ENCODE measurements around the gene EFNB2.
A peak's percentile ranks its signal among the peaks of the same experiment; 100 is the strongest.

Gene EFNB2

DNA sequence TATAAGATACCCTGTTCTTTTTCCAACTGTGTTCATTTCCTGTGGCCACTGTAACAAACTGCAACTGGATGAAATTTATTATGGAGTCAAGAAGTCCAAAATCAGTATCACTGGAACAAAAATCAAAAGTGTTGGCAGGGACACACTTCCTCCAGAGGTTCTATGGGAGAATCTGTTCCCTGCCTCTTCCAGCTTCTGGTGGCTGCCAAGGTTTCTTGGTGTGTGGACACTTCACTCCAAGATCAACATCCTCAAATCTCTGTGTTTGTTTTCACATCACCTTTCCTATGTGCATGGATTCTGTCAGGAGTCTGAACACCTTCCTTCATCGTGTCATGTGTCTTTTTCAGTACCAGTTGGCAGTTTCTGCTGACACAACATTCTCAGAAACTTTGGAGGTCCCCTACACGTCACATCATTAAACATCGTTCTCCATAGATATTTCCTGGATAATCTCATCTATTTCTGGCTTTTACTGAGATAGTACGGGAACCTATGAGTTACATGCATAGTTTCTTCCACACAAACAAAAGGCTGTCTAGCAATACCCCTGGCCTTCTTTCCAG lies 15.2 kb upstream of the EFNB2 start:
- DNase-seq (ENCODE audit: low spot score): no peak

DNA sequence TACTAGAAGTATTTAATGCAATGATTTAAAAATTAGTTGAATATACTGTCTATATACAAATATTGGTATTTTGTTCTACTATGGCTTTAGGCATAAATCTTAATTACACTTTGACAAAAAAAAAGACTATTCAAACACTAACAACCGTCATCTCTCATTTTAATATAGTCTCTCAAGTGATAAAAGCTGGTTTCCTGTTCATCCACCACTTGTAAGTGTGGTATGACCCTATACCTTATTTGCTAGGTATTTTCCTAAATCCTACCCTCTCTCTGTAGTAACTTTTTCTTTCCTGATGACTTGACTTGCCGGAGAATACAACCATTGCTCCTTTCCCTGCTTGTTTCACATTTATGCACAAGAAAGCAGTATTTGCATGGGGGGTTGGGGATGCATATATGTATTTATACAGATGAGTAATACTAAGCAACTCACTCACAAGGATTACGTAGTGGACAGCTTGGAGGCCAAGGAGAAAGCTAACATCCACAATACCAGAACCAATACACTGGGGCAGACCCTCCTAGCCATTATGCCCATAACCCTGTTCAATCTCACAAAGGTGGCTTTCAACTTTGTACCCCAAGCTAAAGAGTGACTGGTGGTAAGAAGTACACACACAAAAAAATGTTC lies 12.7 kb upstream of the EFNB2 start:
- no peak for DNase-seq (ENCODE audit: low spot score)

DNA sequence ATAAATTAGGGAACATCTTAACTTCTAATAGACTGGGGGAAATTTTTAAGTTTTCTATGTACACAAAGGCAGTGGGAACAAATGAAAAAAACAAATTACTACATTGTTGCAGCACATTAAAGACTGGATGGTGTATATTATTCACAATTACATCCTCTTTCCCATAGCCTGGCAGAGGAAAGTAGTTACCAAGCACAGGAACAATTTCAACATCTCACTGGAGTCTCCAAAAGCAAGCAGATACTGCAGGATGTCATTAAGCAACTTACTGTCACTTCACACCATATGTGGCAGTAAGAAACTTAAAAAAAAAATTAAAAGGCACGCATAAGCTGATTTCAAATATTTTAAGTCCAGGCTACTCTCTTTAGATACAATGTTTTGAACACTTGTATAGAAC lies 6.4 kb upstream of the EFNB2 start:
- DNase-seq (ENCODE audit: low spot score): no peak

DNA sequence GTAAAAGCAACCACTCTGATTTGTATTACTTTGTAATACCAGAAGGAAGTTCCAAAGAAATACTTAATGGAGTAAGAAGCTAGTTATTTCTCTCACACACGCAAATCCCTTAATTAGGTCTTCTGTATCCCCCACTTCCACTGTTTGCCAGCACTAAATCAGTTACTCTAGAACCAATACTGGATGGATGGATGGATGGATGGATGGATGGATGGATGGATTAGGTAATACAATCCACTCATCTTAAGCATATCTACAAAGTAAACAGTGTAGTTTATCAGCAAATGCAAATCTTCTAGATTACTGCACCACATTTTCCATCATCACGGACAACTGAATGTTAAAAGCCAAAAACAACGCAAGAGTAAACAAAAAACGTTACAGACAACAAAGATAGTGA lies 5.2 kb upstream of the EFNB2 start:
- no peak for DNase-seq (ENCODE audit: low spot score)

GRCh38 chr13:106537521-106537920 lies 2.1 kb upstream of the EFNB2 start:
- no peak for DNase-seq (ENCODE audit: low spot score)

DNA sequence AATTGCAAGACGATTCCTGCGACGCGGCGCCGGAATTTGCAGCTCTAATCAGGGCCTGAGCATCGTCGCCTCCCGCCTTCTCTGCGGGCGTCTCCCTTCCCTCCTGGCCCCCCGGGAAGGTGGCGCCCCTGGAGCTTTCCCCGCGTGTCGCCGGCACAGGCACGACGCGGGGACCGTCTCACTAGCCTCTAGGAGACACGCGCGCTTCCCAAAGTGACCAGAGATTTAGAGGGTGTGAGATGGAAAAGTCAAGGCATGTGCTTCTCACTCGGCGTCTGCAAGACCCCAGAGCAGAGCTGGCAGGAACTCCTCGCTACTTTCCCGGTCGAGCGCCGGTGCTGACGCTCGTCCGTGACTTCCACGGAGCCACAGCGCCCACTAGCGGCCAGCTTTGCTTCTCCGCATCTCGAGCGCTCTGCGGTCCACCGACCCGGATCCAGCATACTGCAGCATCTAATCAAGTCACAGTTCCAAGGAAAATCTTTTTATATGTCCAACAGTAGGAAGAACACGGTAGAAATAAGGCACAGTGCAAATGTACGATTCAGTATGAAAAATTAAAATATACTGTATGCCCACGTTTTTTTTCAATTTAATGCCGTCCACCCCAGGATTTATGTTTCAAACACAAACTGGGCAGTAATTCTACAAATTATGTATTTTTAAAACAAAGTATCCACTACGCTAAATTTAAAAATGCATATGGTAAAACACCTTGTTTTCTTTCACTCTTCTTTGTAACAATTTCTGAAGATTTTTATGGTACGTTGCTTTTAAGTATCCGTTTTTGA lies 977 bp upstream of the EFNB2 start:
- peak; percentile 86 for DNase-seq (ENCODE audit: low spot score)

DNA sequence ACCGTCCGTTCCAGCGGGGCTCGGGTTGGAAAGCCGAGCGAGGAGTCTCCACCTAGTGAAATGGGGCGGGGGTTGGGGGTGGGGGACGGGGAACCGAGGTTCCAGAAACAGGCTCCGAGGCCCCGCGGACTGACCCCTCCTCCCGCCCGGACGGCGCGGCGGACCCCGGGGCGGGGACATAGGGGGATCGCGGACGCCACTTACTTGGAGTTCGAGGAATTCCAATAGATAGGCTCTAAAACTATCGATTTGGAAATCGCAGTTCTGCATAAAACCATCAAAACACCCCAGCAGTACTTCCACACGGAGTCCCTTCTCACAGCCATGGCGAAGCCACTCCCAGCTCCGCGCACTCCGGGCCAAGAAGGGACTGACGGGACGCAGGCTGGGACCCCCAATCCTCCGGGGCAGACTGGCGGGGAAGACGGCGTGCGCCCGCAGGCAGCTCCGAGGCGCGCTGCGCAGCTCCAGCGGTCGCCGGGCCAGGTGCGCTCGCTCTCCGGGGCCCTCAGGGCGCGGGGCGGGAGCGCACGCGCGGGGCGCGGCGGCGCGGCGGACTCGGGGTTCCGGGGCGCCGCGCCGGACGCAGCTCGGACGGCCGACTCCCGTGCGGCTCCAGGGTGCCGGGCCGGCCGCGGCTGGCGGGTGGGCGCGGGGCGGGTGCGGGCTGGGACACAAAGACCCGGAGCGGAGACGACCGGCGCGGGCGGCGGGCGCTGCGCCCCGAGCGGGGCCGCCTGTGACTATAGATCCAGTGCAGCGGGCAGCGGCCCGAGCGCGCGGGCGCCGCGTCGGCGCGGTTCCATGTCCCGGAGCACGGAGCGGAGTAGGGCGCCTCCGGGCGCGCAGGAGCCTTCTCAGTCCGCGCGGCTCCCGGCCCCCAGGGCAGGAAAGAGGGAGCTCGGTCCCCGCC lies 567 bp downstream of the EFNB2 start:
- DNase-seq (ENCODE audit: low spot score): no peak

DNA sequence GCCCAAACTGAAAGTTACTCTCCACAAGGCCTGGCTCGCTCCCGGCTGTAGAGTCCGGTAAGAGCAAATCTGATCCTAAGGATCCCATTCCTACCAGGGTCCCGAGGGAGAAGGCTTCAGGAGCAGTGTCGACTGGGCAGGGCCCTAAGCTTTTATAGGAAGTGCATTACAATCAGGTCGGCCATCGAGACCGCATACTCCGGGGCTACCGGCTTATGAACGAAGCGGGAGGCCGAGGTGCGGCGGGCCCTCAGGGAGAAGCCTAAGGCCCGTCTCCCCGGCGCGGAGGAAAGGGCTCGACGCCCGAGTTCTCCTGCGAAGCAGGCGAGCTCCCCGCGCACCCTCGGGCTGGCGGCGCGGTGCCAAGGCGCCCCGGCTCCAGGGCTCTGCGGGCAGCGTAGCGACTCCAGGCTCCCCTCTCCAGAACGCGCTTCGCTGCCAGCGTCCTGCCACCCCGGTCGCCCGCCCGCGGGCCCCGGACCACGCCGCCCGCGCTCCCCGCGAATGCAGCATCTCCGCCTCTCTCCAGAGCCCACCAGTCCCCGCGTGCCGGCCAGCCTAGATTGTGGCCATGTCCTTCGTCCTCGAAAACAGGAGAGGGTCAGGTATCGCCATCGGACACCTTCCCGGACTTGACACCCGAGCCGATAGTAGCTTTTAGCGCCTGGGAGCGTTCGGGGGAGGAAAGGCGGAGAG lies 1.4 kb downstream of the EFNB2 start:
- DNase-seq (ENCODE audit: low spot score): no peak

DNA sequence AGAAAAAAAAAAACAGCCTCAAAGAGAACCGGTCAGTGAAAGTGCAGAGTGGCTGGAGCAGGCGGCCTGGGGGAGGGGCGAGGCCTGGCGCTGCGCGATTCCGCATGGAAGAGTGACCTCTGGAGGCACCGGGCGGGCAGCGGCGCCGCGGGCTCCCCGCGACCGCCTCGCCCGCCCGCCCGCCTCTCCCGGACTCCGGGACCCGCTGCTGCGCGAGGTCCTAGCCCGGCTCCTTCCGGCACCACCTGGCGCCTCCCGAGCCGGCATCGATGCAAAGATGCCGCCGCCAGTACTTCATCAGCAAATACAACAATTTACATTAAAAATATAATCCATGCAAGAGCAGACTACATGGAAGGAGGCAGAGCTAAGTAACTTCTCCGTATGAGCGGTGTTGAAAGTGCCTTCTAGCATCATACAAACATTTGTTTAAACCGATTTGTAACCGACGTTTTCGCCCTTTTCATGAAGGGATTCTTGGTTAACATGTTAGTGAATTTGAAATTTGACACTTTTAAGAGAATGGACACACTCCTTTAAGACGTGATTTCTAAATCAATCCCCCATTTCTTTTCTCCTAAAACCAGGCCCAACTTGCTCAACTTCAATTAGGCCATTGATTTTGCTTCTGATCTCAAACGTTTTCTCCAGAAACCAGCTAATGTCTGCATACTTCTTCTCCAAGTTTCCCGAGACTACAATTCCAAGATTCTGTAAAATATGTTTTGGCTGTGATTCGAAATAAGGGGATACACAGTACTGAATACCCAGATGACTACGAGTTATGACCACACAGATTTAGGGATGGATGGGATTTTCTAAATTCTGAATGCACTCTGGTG lies 2.1 kb downstream of the EFNB2 start:
- peak; percentile 72 for DNase-seq (ENCODE audit: low spot score)

DNA sequence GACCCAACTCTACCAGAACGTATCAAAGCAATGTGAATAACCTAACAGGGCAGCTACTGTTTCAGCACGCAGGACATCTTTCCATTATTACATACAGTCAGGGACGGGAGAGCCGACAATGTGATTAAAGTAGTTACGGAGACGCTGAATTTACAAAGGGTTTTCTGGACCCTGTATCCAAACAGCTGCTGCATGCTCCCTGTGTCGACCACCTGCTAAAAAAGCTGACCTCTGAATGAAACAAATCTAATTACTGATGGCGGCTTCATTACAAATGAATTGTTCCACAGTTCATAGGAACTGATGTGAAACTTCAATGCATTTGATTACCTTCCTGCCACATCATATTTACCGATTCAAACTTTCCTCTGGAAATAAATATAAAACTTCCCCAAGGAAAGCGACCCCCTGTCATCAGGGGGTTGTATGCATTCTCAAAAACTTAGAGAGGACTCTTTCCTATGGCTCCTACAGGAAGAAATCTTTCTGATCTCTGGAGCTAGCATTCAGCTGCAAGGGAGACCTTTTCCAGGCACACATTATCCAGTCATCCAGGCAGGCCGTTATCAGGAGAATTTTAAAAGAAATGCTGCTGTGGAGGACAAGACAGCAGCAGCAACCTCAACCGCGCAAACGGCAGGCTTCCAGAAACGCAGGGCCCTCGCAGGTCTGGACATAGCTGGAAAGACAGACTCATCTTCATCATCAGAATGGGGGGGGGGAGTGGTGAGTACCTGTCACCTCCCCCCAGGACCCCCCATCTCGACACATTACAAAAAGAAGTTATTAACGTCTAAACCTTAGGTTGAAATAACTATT lies 3.1 kb downstream of the EFNB2 start:
- peak; percentile 25 for DNase-seq (ENCODE audit: low spot score)

DNA sequence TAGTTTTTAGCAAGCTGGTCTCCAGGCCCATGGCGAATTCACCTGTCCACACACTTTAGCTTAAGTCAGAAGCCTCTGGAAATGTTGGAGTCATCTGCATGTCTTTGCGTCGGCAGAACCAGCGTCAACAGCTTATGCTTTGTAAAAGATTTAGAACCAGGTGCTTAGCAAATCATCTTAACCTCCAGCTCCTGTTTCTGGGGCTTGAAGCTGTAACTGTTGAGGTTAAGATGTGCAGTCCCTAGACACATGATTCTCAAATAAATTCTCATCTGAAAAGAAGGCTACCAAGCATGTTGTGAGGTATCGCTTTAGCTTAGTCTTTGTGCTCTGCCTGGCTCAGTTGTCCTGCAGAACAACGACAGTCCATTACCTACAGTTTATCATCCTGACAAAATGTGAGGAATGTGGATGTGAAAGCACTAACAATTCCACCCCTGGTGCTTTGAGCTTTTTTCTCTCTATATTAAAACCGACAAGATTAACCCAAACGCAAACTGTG lies 4.4 kb downstream of the EFNB2 start:
- DNase-seq (ENCODE audit: low spot score): no peak

DNA sequence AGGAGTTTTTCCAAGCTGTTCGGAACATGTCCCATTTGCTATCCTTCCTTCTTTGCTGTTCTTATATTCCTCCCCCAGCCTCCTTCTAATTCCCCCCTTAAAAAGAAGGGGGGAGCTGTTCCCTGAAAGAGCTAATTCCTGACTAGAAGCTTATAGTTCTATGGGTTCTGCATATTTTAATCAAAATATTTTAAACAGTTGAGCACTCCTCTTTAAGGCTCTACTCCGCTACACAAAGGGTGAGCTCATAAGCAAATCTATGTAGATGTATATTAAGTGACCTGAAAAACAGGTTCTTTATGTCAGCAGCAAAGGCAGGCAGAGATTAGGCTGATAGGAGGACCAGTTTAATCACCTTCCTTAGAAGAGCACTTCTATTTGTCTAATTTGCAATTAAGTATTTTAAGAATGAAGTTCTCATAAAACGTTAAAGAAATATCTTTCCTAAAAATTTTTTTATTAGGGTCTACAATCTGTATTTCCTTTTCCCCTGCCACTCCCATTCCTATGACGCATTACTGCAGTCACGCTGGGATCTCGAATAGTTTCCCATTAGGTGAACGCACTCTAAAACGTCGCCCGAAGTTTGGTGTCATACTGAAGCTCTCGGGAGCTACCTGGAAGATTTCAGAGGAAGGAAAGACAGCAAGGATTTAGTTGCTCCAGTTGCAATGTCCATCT lies 5.2 kb downstream of the EFNB2 start:
- no peak for DNase-seq (ENCODE audit: low spot score)

DNA sequence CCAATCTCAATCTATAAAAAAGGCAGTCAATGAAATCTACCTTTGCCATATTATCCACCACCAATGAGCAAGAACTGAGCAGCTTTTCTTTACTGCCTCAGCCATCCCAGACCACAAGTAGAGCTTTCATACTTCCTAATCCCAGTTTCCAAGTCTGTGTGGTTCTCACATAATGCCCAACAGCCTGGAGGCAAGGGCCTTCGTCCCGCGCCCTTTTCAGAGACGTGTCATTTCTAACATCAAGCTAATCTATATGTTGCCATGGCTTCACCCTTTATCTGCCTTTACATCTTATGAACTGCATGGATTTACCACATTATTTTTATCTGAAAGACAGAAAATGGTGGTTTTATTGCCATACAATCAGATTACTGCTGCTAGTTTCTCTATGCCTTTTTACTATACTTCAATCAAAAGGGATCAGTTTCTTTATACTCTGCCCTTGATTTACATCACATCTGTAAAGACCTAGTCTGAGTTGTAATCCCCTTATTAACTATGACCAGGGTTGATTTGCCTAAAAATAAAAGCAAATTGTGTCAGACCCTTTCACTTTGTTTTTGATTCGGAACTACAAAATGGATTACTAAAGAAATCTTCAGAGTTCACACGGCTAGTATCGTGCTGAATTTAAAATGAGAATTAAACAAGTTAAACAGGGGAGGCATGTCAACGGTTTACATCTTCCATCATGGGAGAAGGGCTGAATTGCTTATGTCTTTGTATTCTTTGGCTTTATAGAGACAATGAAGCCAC lies 5.9 kb downstream of the EFNB2 start:
- DNase-seq (ENCODE audit: low spot score): no peak

GRCh38 chr13:106528718-106529414 lies 6.6 kb downstream of the EFNB2 start:
- DNase-seq (ENCODE audit: low spot score): no peak

DNA sequence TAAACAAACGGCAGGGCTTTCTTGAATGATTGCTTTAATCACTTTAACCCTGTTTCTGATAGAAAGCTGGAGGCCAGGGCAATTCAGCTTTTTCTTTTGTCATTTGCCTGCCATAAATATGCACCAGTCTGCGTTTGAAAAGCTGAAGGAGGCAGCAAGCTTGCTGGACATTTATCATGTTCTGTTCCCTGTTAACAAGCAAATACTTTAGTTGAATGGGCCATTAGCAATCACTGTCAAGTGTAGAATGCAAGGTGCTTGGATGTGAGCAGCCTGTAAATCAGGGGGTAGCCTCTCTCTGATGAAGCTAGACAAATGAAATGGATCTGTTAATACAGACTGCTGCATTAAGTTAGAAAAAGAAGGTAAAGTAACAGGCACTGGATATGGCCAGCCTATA lies 7.6 kb downstream of the EFNB2 start:
- no peak for DNase-seq (ENCODE audit: low spot score)

DNA sequence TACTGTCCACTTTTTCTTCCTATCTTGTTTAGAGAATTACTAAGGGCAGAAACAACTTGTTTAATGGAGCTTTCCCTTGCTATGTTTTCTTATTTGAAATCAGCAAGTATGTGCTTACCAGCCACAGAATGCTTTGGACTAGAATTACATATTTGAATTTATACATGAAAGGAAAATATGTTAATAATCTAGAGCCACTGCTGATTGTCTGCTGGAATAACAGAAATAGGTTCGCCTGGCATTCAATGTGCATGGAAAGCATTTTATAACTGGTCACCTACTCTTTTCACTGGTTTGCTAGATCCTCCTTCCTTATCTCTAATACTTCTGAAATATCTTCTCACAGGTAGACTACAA lies 8.0 kb downstream of the EFNB2 start:
- no peak for DNase-seq (ENCODE audit: low spot score)

DNA sequence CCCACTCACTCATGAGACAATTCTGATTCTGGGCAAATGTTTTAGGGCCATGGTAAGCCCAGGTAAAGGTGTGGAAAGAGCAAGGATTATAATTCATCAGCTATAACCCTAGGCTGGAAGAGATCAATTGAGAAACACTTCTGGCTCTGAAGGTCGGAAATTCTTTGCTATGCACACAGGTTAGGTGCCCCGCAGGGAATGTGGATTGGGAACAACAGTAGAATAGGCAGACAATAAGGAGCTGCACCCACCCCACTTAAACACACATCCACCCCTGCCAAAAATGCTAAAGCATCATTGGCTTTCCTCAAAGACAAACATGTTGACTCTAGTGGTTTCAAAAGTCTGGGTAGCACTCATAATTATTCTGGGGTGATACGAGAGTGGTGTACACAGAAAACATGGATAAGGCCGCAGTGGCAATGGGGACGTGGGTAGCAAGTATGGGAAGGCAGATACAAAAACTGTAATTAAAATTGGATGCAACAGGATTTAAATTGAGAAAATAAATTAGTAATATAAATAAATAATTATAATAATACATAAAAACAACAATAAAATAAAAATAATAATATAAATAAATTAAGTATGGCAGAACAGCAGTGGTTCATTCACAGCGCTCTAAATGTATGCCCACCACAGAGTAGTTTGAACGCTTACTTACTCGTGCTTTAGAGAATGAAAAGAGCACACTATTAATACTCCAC lies 8.6 kb downstream of the EFNB2 start:
- no peak for DNase-seq (ENCODE audit: low spot score)
